Measurements from ENCODE around the gene DMRTA1. TPM values are rescaled to one million over a fixed set of nuclear protein-coding genes. Genes with fewer than 3 reads are reported as not detected.

The DMRTA1 gene
- total and polyA plus RNA-seq, 2 of the 13 experiments (the other 11 are each of a cell fraction or from before 2014, with no cell fraction given): 0.13 to 0.16 TPM

DNA sequence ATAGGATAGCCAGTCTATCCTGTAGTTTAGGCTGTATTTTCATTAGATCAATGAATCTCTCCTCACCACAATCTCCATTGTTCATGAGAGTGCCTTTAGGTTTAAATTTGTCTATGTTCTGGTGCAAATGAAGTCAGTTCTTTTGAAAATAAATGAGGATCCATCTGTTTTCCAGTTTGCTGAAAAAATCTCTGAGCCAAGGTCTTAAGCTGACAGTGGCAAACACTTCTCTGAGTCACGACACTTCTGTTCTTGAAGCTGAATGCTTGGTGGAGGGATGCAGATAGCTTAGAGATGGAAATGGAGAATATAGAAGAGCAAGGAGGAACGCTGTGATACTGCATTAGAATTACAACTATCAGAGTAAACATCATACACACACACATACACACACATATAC lies 34.9 kb downstream of the DMRTA1 start:
- intact Hi-C loops (cut with micrococcal nuclease; ENCODE audit: unreplicated experiment) (no loop called here), in situ Hi-C loops (cut with HindIII; ENCODE audit: extremely low pct_ligation_motif_present, low pct_unique_long_range_greater_than_20kb) (no loop called here)
- POLR2A ChIA-PET: no interaction called here

More for the DNA sequence above, 34.9 kb downstream of the DMRTA1 start:
- TF ChIP-seq ZKSCAN8 (CRISPR knock-in tag; IDR thresholded peaks at IDR 0.05; ENCODE audit: borderline replicate concordance) (no peak), CC2D1A (CRISPR knock-in tag; IDR thresholded peaks at IDR 0.05) (no peak), ZNF430 (CRISPR knock-in tag; IDR thresholded peaks at IDR 0.05) (no peak), NFIB (CRISPR knock-in tag; IDR thresholded peaks at IDR 0.05; ENCODE audit: borderline replicate concordance) (no peak), ZNF235 (CRISPR knock-in tag; IDR thresholded peaks at IDR 0.05; ENCODE audit: borderline replicate concordance) (no peak), KDM3A (CRISPR knock-in tag; IDR thresholded peaks at IDR 0.05; ENCODE audit: low read depth) (no peak), JUND (CRISPR knock-in tag; IDR thresholded peaks at IDR 0.05) (no peak), ZBTB8A (CRISPR knock-in tag; IDR thresholded peaks at IDR 0.05; ENCODE audit: borderline replicate concordance, low read depth) (no peak)
- TF ChIP-seq, protein P1, sequence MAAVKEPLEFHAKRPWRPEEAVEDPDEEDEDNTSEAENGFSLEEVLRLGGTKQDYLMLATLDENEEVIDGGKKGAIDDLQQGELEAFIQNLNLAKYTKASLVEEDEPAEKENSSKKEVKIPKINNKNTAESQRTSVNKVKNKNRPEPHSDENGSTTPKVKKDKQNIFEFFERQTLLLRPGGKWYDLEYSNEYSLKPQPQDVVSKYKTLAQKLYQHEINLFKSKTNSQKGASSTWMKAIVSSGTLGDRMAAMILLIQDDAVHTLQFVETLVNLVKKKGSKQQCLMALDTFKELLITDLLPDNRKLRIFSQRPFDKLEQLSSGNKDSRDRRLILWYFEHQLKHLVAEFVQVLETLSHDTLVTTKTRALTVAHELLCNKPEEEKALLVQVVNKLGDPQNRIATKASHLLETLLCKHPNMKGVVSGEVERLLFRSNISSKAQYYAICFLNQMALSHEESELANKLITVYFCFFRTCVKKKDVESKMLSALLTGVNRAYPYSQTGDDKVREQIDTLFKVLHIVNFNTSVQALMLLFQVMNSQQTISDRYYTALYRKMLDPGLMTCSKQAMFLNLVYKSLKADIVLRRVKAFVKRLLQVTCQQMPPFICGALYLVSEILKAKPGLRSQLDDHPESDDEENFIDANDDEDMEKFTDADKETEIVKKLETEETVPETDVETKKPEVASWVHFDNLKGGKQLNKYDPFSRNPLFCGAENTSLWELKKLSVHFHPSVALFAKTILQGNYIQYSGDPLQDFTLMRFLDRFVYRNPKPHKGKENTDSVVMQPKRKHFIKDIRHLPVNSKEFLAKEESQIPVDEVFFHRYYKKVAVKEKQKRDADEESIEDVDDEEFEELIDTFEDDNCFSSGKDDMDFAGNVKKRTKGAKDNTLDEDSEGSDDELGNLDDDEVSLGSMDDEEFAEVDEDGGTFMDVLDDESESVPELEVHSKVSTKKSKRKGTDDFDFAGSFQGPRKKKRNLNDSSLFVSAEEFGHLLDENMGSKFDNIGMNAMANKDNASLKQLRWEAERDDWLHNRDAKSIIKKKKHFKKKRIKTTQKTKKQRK (IDR thresholded peaks at IDR 0.05; ENCODE audit: low read length): no peak
- TF ChIP-seq, protein P2, sequence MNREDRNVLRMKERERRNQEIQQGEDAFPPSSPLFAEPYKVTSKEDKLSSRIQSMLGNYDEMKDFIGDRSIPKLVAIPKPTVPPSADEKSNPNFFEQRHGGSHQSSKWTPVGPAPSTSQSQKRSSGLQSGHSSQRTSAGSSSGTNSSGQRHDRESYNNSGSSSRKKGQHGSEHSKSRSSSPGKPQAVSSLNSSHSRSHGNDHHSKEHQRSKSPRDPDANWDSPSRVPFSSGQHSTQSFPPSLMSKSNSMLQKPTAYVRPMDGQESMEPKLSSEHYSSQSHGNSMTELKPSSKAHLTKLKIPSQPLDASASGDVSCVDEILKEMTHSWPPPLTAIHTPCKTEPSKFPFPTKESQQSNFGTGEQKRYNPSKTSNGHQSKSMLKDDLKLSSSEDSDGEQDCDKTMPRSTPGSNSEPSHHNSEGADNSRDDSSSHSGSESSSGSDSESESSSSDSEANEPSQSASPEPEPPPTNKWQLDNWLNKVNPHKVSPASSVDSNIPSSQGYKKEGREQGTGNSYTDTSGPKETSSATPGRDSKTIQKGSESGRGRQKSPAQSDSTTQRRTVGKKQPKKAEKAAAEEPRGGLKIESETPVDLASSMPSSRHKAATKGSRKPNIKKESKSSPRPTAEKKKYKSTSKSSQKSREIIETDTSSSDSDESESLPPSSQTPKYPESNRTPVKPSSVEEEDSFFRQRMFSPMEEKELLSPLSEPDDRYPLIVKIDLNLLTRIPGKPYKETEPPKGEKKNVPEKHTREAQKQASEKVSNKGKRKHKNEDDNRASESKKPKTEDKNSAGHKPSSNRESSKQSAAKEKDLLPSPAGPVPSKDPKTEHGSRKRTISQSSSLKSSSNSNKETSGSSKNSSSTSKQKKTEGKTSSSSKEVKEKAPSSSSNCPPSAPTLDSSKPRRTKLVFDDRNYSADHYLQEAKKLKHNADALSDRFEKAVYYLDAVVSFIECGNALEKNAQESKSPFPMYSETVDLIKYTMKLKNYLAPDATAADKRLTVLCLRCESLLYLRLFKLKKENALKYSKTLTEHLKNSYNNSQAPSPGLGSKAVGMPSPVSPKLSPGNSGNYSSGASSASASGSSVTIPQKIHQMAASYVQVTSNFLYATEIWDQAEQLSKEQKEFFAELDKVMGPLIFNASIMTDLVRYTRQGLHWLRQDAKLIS (CRISPR knock-in tag; IDR thresholded peaks at IDR 0.05): no peak
- TF ChIP-seq, protein P3, sequence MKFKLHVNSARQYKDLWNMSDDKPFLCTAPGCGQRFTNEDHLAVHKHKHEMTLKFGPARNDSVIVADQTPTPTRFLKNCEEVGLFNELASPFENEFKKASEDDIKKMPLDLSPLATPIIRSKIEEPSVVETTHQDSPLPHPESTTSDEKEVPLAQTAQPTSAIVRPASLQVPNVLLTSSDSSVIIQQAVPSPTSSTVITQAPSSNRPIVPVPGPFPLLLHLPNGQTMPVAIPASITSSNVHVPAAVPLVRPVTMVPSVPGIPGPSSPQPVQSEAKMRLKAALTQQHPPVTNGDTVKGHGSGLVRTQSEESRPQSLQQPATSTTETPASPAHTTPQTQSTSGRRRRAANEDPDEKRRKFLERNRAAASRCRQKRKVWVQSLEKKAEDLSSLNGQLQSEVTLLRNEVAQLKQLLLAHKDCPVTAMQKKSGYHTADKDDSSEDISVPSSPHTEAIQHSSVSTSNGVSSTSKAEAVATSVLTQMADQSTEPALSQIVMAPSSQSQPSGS (CRISPR knock-in tag; IDR thresholded peaks at IDR 0.05): no peak
- ATAC-seq (no peak), DNase-seq (ENCODE audit: low spot score) (no peak), FAIRE-seq (no peak)
- Histone ChIP-seq H3K4me3 (replicated peaks in 1 of 3; ENCODE audit: insufficient read depth in 1 of 3, low read depth in 2 of 3, low read length in 3 of 3) (no peak overlapping the region), H3K4me2 (ENCODE audit: low read depth, low read length) (no peak overlapping the region), H3K9ac (ENCODE audit: insufficient read depth, low read depth, low read length) (no peak overlapping the region), H3K4me1 (ENCODE audit: insufficient read depth, low read length) (no peaks in the 10 kb centered on the region), H3K36me3 (replicated peaks in 1 of 2; ENCODE audit: control insufficient read depth in 1 of 2, insufficient read depth in 2 of 2, low read length in 2 of 2) (no peaks in the 10 kb centered on the region), H3K27ac (ENCODE audit: extremely low read length, insufficient read depth, low read length) (no peak overlapping the region), H4K20me1 (ENCODE audit: insufficient read depth, low read length) (no peaks in the 10 kb centered on the region), H3K27me3 (ENCODE audit: control insufficient read depth in 1 of 2, insufficient read depth in 2 of 2, low read length in 2 of 2) (no peaks in the 10 kb centered on the region), H2AFZ (ENCODE audit: low read length) (no peak overlapping the region), H3K9me3 (ENCODE audit: low read length) (no peaks in the 10 kb centered on the region; the same call in 1 of the 2 replicates), H3K79me2 (ENCODE audit: insufficient read depth, low read length) (no peaks in the 10 kb centered on the region)
- WGBS (ENCODE audit: low lambda C conversion rate): 0% methylated on average over 2 of the region's 2 CpGs
- CTCF ChIA-PET (ENCODE audit: low intra/inter-chr PET ratio, low total read pairs): no interaction called here
- no TSS peak for BruUV-seq (replicated peaks)

Measured in HepG2 (cell line).